Ascending aorta (tissue), 2 donors: ENCODE data around the gene KIF7. TPM values are rescaled to one million over a fixed set of nuclear protein-coding genes. Genes with fewer than 3 reads are reported as not detected.

ENCODE experiments used
- DNase-seq, 2 donors: peaks; one replicate each; pipeline ENCODE4 v3.0.0-alpha.2; 2019; ENCODE audit warnings: low spot score in 2 of 2
- H3K27ac ChIP-seq, 2 donors: fragments of 200-600 bp; sonication (generic); one replicate each; pipeline ENCODE4 v1.5.1; 2016 to 2017; ENCODE audit warnings: mild to moderate bottlenecking in 1 of 2
- H3K27me3 ChIP-seq: fragments of 200-600 bp; sonication (generic); one replicate; pipeline ENCODE4 v1.5.1; 2017
- H3K36me3 ChIP-seq, 2 donors: fragments of 200-600 bp; sonication (generic); one replicate each; pipeline ENCODE4 v1.5.1; 2016
- H3K4me1 ChIP-seq, 2 donors: fragments of 200-600 bp; sonication (generic); one replicate each; pipeline ENCODE4 v1.5.1; 2016 to 2017; ENCODE audit warnings: mild to moderate bottlenecking in 1 of 2
- H3K4me3 ChIP-seq, 2 donors: fragments of 200-600 bp; sonication (generic); one replicate each; pipeline ENCODE4 v1.5.1; 2016 to 2017; ENCODE audit warnings: mild to moderate bottlenecking in 1 of 2
- H3K9me3 ChIP-seq, 2 donors: fragments of 200-600 bp; sonication (generic); one replicate each; pipeline ENCODE4 v1.5.1; 2016
- intact Hi-C: fragments of 100-400 bp; cut with DNase I; formaldehyde crosslinking; loops from one replicate; pipeline ENCODE4 v1.15.1; 2023
- total RNA-seq: library from RNA; depleted of rRNA; stranded (reverse); fragments of >200 nt; gene quantifications from one replicate; pipeline ENCODE4 v1.1.0, GENCODE V29; 2016
- TF ChIP-seq, protein P1 (sequence below), 3 experiments: fragments of 200-600 bp in 2 of 3; fragments of 450-650 bp in 1 of 3; sonication (generic) in 2 of 3; IDR thresholded peaks; one replicate each; pipeline ENCODE4 v1.5.1; 2016 to 2019; ENCODE audit warnings: antibody characterized with exemption in 3 of 3, mild to moderate bottlenecking in 1 of 3, moderate library complexity in 1 of 3

The KIF7 gene
- total RNA-seq, 1 donor from 2014 or later, result 39.1 TPM

DNA sequence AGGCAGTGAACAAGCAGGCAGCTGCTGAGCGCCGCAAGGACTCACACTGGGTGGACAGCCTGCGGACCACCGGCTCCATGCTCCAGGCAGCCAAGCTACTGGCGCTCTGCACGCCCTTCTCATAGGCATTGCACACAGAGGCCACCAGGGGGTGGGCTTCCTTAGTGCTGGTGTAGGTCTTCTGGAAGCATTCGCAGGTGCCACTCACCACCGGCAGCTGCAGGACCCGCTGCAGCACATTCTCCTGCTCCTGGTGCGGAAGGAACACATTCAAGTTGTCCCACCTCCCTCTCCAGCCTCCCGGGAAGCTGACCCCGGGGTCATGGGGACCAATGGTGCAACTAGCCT lies 17.9 kb upstream of the KIF7 start:
- H3K9me3 ChIP-seq, result no peaks in the 10 kb centered on the region
- no peak overlapping the region for H3K4me3 ChIP-seq
- H3K4me1 ChIP-seq, result peaks cover 19 to 28% of the 10 kb centered on the region in 2 donors
- H3K27me3 ChIP-seq, result no peaks in the 10 kb centered on the region
- DNase-seq, result no peak
- intact Hi-C loops, result loop anchor here (10.0 kb wide), 1 partner anchor 222 kb away; the partner anchor contains the start of gene AP3S2
- no peaks in the 10 kb centered on the region for H3K36me3 ChIP-seq
- H3K27ac ChIP-seq, result peak overlapping the region; percentile 89 to 92
- TF ChIP-seq, protein P1, sequence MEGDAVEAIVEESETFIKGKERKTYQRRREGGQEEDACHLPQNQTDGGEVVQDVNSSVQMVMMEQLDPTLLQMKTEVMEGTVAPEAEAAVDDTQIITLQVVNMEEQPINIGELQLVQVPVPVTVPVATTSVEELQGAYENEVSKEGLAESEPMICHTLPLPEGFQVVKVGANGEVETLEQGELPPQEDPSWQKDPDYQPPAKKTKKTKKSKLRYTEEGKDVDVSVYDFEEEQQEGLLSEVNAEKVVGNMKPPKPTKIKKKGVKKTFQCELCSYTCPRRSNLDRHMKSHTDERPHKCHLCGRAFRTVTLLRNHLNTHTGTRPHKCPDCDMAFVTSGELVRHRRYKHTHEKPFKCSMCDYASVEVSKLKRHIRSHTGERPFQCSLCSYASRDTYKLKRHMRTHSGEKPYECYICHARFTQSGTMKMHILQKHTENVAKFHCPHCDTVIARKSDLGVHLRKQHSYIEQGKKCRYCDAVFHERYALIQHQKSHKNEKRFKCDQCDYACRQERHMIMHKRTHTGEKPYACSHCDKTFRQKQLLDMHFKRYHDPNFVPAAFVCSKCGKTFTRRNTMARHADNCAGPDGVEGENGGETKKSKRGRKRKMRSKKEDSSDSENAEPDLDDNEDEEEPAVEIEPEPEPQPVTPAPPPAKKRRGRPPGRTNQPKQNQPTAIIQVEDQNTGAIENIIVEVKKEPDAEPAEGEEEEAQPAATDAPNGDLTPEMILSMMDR (IDR thresholded peaks at IDR 0.05), result peak in 1 of 3 experiments; percentile 26

DNA sequence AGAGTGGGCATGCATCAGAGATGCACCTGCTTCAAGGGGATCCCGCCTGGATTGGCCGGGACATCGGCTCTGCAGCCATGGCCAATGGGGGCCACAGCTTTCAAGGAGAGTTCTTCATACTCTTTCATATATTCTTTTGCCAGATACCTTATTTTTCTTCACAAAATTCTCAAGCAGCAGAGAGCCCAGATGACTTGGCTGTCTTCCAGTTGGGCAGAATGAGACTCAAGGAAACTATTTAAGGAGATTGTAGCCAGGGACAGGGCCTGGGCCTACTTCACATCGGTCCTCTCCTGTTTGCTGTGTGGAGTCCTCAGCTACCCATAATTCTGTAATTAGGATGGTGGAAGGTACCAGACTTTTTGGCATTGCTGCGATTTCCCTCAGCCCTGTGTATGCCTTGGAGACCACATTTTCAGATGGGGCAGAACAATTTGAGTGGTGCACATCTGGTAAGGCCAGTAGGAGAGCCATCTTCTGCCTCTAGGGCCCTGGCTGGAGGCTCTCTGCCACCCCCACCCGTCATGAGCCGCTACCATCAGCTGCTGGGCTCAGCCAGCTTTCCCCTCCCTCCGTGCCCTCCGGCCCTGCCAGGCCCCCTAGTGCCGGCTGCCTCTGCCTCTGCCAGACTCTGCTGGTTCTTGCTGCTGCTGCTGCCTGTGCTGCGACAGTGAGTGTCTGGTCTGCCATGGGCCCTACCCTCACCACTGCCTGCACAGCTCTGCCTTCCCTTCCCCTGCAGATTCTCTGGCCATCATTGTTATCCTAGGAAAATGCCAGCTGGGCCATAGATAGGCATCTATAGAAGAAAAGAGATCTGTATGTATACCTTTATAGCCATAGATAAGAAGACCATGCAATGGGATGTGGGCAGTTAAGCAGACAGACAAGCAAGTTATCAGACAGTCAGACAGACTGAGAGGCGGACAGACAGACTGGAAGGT lies 17.2 kb upstream of the KIF7 start:
- Histone ChIP-seq H3K36me3 (no peaks in the 10 kb centered on the region), H3K27me3 (no peaks in the 10 kb centered on the region), H3K9me3 (no peaks in the 10 kb centered on the region), H3K27ac (peak overlapping the region; percentile 89 to 92), H3K4me3 (no peak overlapping the region), H3K4me1 (peaks cover 19 to 28% of the 10 kb centered on the region in 2 donors)
- intact Hi-C loops, result loop anchor here (10.0 kb wide), 1 partner anchor 222 kb away; the partner anchor contains the start of gene AP3S2
- peak in 1 of 2 donors; percentile 86 for DNase-seq
- TF ChIP-seq, protein P1 (IDR thresholded peaks at IDR 0.05), result peak in 1 of 3 experiments; percentile 17

DNA sequence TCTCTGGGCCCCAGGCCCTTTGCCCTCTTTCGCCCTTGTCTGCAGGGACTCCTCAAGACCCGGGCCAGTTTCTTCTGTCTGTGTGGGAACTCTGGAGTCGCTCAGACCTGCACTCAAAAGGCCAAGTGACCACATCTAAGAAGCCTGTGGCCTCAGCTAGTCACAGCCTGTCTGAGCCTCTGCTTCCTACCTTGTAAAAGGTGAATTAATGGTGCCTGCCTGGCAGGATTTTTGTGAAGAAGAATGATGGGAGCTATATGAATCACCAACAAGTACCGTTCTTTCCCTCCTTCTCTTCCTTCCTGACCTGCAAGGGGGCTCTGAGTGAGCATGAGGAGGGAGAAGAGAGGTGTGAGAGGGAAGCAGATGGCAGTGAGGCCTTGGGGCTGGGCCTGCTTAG lies 16.4 kb upstream of the KIF7 start:
- Histone ChIP-seq H3K9me3 (no peaks in the 10 kb centered on the region), H3K4me1 (peaks cover 19 to 28% of the 10 kb centered on the region in 2 donors), H3K27me3 (no peaks in the 10 kb centered on the region), H3K36me3 (no peaks in the 10 kb centered on the region), H3K4me3 (no peak overlapping the region), H3K27ac (peak overlapping the region; percentile 89 to 92)
- no peak for DNase-seq
- TF ChIP-seq, protein P1 (IDR thresholded peaks at IDR 0.05), result no peak
- intact Hi-C loops, result loop anchor here (10.0 kb wide), 1 partner anchor 223 kb away; the partner anchor contains the start of gene AP3S2

DNA sequence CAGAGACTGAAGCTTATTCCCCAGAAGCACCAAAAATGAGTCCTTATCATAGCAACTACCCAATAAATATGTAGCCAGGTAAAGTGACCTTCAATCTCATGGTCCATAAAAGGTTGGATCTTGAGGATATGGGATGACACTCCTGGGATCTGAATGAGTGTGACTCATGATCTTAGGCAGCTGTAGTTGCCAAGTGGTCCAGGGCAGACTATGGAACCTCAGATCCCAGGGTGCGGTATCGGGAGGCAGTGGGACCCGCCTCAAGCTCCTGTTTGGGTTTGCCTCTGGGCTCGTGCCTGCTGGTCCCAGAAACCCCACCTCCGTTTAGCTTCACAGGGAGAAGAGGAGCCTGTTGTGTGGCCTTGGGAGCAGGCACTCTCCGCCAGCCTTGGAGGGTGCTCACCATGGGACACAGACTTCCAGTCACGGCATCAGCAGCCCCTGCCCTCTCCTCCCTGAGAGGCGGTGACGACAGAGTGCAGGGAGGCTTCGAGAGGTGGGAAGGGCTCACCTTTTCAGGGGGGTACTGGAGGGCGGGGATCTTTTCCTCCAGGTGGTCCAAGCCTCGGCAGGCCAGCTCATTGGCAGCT lies 15.8 kb upstream of the KIF7 start:
- H3K9me3 ChIP-seq, result no peaks in the 10 kb centered on the region
- H3K27ac ChIP-seq, result peak overlapping the region; percentile 89 to 92
- TF ChIP-seq, protein P1 (IDR thresholded peaks at IDR 0.05), result no peak
- intact Hi-C loops, result loop anchor here (10.0 kb wide), 1 partner anchor 224 kb away; the partner anchor contains the start of gene AP3S2
- H3K27me3 ChIP-seq, result no peaks in the 10 kb centered on the region
- H3K36me3 ChIP-seq, result no peaks in the 10 kb centered on the region
- DNase-seq, result no peak
- peaks cover 19 to 28% of the 10 kb centered on the region in 2 donors for H3K4me1 ChIP-seq
- no peak overlapping the region for H3K4me3 ChIP-seq

DNA sequence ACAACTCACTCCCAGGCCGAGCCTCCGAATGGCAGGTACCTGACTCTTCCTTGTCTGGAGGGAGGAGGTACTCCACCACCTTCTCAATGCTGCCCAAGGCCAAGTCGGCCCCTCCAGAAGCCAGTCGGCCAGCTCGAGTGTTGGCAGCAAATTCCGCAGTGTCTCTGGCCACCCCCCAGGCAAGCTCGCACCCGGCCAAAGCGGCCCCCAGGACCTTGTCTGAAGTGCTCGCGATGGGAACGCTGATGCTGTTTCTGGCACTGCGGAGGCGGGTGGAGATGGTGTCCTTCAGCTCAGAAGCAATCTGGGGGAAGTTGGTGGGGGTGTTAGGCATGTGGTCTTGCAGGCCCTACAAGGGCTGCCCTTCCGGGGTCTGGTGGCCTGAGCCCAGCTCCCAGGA lies 14.7 kb upstream of the KIF7 start:
- H3K4me3 ChIP-seq, result no peak overlapping the region
- intact Hi-C loops, result loop anchor here (10.0 kb wide), 3 partner anchors 225 to 565 kb away; partner anchors contain the start of genes AP3S2, CIB1, GDPGP1 and IDH2
- peaks cover 19 to 30% of the 10 kb centered on the region in 2 donors for H3K4me1 ChIP-seq
- H3K27ac ChIP-seq, result peak overlapping the region in 1 of 2 donors; percentile 29
- no peaks in the 10 kb centered on the region for H3K27me3 ChIP-seq
- TF ChIP-seq, protein P1 (IDR thresholded peaks at IDR 0.05), result no peak
- DNase-seq, result peak in 1 of 2 donors; percentile 56
- no peaks in the 10 kb centered on the region for H3K9me3 ChIP-seq
- H3K36me3 ChIP-seq, result no peaks in the 10 kb centered on the region
